NCI-H2227 (cell line): ENCODE measurements around the gene RREB1.

Experiments
- DNase-seq: peaks from one replicate; lab custom pipeline; 2025; ENCODE audit not compliant: unreplicated experiment; lab: John Stamatoyannopoulos, UW

The RREB1 gene

DNA sequence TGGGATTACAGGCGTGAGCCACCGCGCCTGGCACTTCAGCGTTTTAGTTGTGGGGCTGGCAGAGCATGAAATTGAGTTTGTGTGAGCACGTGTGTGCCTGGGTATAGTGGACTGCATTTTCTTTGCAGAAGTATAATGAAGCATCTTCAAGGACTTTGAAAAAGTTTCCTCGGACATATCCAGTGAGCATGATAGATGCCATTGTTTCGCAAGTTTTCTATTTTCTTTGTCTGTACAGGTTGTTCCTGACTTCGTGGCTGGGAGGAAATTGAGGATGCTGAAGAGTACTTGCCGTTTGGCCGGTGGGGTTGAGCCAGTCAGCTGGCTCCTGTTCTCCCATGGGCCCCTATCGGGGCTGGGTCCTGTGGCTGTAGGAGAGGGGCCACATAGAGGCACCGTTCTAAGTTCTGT lies 55.9 kb downstream of the RREB1 start:
- DNase-seq = no peak

- no peak for DNase-seq
Measured at GRCh38 chr6:7164536-7165001, 56.8 kb downstream of the RREB1 start.

DNA sequence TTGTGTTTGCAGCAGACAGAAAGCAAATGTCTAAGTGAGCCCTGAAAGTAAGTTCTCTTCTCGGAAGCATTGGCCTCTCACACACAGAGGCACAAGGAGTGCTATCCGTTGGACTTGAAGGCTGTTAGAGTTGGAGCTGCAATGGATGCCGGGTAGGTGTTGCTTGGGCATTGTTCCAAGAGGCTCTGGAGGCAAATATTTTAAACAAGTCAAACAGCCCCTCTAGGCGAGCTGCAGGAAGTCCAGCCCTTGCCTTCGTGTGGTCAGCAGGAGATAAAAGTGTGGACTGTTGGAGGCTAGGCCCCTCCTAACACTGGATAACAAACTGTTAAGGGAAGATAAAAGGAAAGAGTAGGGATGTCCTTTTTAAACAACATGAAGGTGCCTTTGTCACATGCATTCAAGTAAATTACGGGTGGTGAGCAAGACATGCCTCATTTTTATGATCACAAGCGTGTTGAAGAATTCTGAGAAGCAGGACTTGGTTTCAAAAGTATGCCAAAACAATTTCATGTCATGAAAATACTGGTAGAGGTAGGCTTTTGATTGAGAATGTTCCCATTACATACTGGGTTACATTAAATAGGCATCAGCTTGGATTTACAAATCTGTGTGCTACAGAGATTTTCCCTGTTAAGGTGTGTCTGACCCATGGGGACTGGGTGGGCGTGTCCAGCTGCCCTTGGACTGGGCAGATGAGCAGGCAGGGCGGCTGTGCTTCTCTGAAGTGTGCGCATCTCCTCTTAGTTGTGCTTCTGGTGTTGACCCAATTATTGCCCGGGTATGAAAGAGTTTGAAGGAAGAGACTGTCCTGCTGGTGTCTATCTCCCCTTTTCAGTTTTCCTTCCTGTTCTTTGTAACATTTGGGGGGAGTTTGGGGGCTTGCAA lies 57.5 kb downstream of the RREB1 start:
- peak; percentile 11 for DNase-seq

GRCh38 chr6:7165890-7166267 lies 58.1 kb downstream of the RREB1 start:
- DNase-seq = no peak

- no peak for DNase-seq
Measured at GRCh38 chr6:7166410-7167293, 58.9 kb downstream of the RREB1 start.

DNA sequence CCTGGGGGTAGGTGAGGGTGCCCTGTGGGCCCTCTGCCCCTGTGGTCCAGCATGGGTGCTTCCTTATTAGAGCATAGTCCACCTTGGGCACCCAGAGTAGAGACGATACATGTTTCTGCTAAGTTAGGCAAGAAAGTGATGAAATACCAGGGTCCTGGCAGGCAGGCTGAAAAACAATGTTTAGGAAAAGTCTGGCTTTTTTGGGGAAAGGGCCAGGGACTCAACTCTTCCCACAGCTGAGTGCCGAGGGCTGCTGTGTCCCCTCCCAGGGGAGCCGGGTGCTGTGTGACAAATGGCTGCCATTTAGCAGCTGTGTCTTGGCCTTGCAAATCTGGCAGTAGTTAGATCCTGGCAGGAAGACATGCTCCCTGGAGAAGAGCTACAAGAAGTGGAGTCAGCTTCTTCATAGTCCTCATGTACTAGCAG lies 61.5 kb downstream of the RREB1 start:
- DNase-seq = no peak

- DNase-seq = no peak
Measured at GRCh38 chr6:7170117-7170732, 62.5 kb downstream of the RREB1 start.

- DNase-seq = no peak
Measured at GRCh38 chr6:7171119-7171518, 63.4 kb downstream of the RREB1 start.

DNA sequence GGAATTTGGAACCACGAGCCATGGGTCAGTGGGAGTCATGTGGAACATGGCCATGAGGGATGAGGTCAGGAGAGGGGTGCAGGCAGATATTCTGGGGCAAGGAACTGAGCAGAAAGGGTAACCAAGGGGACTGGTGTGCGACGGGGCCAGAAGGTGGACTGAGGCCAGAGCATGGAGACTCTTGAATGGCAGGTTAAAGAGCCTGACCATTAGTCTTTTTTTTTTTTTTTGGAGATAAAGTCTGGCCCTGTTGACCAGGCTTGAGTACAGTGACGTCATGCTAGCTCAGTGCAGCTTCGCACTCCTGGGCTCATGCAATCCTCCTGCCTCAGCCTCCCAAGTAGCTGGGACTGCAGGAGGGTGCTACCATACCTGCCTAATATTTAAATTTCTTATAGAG lies 64.0 kb downstream of the RREB1 start:
- DNase-seq = no peak

GRCh38 chr6:7172649-7173048 lies 64.9 kb downstream of the RREB1 start:
- DNase-seq = no peak

DNA sequence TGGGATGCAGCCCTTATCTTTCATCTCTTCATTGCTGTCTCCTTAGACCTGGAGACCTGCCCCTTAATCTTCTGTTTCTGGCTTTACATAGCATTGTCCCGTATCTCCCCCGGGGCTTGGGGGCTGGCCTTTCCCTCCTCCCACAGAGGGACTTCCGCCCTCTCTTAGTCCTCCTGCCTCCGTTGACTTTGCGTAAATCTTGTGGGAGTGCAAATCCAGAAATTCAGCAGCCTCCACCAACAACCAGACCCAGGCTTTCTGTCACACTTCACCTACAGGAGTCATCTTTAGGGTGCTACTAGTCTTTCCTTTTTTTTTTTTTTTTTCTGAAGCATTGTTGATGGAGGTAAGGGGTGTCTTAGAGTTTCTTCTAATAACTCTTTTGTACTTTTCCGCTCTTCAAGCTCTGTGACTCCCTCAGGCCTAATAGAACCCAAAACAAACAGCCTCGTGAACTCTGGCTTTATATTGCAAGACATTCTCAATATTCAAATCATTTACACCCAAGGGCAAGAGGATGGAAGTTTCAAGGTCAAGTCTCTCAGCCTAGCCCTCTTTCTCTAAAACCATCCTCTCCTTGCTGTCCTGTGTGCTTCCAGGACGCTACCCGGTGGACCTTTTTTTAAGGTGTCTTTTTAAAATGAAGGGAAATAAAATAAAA lies 66.2 kb downstream of the RREB1 start:
- no peak for DNase-seq

DNA sequence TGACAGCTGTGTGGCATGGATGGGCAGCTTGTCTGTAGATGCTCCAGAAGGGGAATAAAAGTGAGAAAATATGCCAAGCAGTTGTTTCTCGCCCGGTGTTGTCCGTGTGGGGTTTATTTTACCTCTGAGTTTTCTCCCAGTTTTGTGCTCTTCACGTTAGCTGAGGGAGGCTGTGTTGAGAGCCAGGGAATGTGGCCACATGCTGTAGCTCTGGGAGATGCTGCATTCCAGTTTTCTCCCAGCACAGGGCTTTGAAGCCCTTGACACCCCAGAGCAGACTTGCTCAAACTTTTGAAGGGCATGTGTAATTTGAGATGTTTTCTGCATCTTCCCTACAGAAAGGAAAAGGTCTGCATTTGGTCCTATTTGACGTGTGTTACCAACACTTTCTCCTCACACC lies 67.7 kb downstream of the RREB1 start:
- no peak for DNase-seq

GRCh38 chr6:7176208-7176607 lies 68.4 kb downstream of the RREB1 start:
- DNase-seq = no peak

DNA sequence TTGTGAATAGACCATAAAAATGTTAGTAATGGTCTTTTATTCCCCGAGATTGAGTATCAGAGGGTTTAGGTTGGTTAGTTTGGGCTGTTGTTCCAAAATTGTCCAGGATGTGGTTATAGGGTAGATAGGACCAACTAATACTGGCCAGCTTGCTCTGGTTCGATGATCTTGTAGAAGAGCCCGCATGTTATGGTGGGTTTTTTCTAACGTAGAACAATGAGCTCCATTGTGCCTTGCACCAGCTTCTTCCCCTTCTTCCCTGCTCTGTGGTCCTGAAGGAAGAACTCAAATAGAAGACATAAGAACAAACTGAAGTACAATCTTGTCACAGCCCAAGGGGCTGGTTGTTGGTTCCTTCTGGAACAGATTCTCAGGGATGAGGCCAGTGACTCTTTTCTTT lies 70.5 kb downstream of the RREB1 start:
- DNase-seq = no peak

- no peak for DNase-seq
Measured at GRCh38 chr6:7180751-7181150, 73.0 kb downstream of the RREB1 start.

- no peak for DNase-seq
Measured at GRCh38 chr6:7183707-7184106, 75.9 kb downstream of the RREB1 start.

GRCh38 chr6:7184502-7184901 lies 76.7 kb downstream of the RREB1 start:
- DNase-seq = no peak

DNA sequence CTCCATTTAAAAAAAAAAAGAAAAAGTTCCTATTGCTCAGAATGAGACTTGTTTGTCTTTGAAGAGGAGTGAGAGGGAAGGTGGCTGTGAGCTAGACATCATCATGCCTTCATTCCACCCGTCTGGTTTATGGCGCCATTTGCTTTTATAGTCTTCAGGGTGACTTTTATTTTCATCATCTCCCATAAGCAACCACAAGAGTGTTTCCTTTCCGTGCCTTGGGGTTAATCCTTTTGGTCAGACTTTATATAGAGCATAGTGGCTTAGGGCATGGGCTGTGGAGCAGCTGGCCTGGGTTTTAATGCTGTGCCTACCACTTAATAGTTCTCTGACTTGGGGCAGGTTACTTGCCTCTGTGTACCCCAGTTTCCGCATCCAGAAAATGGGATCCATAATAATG lies 77.8 kb downstream of the RREB1 start:
- no peak for DNase-seq

DNA sequence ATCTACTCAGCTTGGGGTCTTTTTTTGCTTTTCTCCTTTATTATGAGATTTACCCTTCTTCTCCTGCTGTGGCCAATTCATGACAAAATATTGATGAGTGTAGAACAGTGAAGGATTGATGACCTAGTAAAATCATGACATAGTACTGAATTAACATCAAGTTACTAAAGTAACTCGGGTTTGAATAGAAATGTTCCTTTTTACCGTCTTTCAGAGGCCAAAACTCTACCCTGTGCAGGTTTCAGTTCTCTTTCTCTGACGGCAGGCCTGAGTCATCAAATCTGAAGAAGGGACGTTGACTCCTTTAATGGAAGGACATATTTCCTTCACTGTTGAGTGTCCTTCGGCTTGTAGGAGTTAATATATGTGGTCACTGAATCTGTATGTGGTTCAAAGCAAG lies 80.7 kb downstream of the RREB1 start:
- DNase-seq = no peak

DNA sequence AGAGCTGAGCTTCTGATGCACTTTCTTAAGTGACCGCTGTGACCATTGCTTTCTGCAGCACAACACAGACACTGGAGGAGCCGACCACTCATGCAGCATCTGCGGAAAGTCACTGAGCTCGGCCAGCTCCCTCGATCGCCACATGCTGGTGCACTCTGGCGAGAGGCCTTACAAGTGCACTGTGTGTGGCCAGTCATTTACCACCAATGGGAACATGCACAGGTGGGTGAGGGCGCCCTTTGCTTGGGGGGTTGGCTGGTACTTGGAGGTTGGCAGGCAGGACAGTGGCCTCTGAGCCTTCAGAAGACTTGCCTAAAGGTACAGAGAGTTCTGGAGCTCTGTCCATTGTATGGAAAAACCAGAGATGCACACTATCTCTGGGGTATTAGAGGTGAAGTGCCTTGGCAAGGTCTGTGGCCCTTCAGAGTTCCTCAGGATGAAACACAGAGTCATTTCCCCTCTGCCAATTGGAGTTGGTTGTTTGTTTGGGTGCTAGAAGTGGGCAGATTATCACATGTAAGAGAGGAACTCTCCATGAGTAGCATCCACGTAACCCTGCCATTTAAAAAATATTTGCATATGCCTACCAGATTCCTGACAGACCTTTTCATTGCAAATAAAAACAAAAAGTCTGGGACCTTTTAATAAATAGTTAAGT lies 81.5 kb downstream of the RREB1 start:
- no peak for DNase-seq
